NCI-H748 (cell line): ENCODE measurements around the gene FAM181A.

ENCODE experiments used
- DNase-seq: peaks from one replicate; lab custom pipeline; 2025; ENCODE audit not compliant: unreplicated experiment; lab: John Stamatoyannopoulos, UW

The FAM181A gene

GRCh38 chr14:93903342-93904184 lies 23.6 kb upstream of the FAM181A start:
- peak; percentile 46 for DNase-seq

- DNase-seq = no peak
Observed at GRCh38 chr14:93905623-93906022, 21.5 kb upstream of the FAM181A start.

GRCh38 chr14:93906341-93907329 lies 20.5 kb upstream of the FAM181A start:
- DNase-seq = peak; percentile 79

- no peak for DNase-seq
Observed at GRCh38 chr14:93909429-93910128, 17.6 kb upstream of the FAM181A start.

GRCh38 chr14:93911975-93912615 lies 15.0 kb upstream of the FAM181A start:
- DNase-seq = no peak

GRCh38 chr14:93912782-93913181 lies 14.4 kb upstream of the FAM181A start:
- no peak for DNase-seq

GRCh38 chr14:93914278-93914677 lies 12.9 kb upstream of the FAM181A start:
- DNase-seq = no peak

- DNase-seq = no peak
Observed at GRCh38 chr14:93915070-93915705, 12.0 kb upstream of the FAM181A start.

GRCh38 chr14:93915800-93916199 lies 11.3 kb upstream of the FAM181A start:
- peak; percentile 18 for DNase-seq

GRCh38 chr14:93916498-93916897 lies 10.6 kb upstream of the FAM181A start:
- DNase-seq = no peak

- DNase-seq = no peak
Observed at GRCh38 chr14:93917141-93917540, 10.0 kb upstream of the FAM181A start.

GRCh38 chr14:93921001-93921806 lies 5.9 kb upstream of the FAM181A start:
- no peak for DNase-seq

GRCh38 chr14:93923626-93924025 lies 3.5 kb upstream of the FAM181A start:
- DNase-seq = peak; percentile 50

- no peak for DNase-seq
Observed at GRCh38 chr14:93924592-93925355, 2.4 kb upstream of the FAM181A start.

- no peak for DNase-seq
Observed at GRCh38 chr14:93925374-93925895, 1.7 kb upstream of the FAM181A start.

- peak; percentile 99 for DNase-seq
Observed at GRCh38 chr14:93926245-93926872, 785 bp upstream of the FAM181A start.

- DNase-seq = no peak
Observed at GRCh38 chr14:93927800-93928145, 629 bp downstream of the FAM181A start.
